Stimulated activated naive CD8-positive, alpha-beta T cell treated with anti-CD3 and anti-CD28 coated beads, Interleukin-15, Interleukin-2, amounts not matched to agents 100 U/mL and 50 U/mL, for 24 hours (primary cell): ENCODE measurements around the gene CLPTM1.
A peak's percentile ranks its signal among the peaks of the same experiment; 100 is the strongest.
"Not testable (repeated sequence)": the region's sequence is repeated elsewhere in the genome, so short reads cannot be mapped to it uniquely, and the experiment has no call there.

Source experiments
- ATAC-seq: fragments of 150-1000 bp; cut with Tn5 transposase; one replicate; pipeline ENCODE4 v1.10.0; 2021
- DNase-seq: peaks from one replicate; pipeline ENCODE4 v3.0.0; 2021

CLPTM1 gene, protein sequence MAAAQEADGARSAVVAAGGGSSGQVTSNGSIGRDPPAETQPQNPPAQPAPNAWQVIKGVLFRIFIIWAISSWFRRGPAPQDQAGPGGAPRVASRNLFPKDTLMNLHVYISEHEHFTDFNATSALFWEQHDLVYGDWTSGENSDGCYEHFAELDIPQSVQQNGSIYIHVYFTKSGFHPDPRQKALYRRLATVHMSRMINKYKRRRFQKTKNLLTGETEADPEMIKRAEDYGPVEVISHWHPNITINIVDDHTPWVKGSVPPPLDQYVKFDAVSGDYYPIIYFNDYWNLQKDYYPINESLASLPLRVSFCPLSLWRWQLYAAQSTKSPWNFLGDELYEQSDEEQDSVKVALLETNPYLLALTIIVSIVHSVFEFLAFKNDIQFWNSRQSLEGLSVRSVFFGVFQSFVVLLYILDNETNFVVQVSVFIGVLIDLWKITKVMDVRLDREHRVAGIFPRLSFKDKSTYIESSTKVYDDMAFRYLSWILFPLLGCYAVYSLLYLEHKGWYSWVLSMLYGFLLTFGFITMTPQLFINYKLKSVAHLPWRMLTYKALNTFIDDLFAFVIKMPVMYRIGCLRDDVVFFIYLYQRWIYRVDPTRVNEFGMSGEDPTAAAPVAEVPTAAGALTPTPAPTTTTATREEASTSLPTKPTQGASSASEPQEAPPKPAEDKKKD

DNA sequence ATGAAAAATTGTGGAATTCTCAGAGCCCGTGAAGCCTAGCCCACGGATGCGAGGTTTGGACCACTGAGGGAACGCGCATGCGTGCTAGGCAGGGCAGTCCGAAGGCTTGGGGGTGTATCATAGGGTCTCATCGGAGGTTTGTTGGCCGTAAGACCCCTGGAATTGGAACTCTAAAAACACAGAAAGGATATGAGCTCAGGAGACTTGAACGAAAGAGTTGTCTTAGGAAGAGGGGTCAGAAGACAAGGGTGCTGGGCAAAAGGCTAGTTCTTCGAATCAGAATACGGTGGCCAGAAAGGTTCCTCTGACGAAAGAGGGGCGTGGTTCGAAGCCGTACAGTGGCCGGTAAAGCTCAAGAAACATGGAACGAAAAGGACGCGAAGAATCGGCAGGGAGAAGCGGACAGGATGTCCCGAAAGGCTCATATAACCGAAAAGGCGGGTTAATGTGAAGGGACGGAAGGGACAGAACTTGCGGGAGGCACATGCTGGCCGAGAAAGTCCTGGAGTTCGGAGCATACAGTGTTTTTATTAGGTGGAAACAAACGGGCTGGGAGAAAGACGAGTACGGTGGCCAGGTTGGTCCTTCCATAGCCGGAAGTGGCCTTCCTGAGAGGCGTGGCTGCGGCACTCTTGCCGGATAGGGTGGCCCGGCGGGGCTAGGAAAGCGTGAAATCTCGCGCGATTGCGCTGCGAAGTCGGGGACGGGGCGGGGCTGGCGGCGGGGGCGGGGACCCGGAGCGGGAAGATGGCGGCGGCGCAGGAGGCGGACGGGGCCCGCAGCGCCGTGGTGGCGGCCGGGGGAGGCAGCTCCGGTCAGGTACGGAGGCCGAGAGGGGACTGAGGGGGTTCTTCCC lies at the start of gene CLPTM1:
Gene CLPTM1 (plus strand): TSS at position 732 of the 856 bp plus-strand sequence. CDS start 16 bp downstream, at position 748.
- peak; percentile 98 for DNase-seq
- peak; percentile 94 for ATAC-seq

DNA sequence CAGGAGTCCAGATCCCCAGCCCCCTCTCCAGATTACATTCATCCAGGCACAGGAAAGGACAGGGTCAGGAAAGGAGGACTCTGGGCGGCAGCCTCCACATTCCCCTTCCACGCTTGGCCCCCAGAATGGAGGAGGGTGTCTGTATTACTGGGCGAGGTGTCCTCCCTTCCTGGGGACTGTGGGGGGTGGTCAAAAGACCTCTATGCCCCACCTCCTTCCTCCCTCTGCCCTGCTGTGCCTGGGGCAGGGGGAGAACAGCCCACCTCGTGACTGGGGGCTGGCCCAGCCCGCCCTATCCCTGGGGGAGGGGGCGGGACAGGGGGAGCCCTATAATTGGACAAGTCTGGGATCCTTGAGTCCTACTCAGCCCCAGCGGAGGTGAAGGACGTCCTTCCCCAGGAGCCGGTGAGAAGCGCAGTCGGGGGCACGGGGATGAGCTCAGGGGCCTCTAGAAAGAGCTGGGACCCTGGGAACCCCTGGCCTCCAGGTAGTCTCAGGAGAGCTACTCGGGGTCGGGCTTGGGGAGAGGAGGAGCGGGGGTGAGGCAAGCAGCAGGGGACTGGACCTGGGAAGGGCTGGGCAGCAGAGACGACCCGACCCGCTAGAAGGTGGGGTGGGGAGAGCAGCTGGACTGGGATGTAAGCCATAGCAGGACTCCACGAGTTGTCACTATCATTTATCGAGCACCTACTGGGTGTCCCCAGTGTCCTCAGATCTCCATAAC lies 49.6 kb upstream of the CLPTM1 start, which contains the start of gene APOE:
Gene APOE (plus strand): TSS at position 360 of the 724 bp plus-strand sequence. CDS start 829 bp downstream, outside the sequence.
- no peak for ATAC-seq

DNA sequence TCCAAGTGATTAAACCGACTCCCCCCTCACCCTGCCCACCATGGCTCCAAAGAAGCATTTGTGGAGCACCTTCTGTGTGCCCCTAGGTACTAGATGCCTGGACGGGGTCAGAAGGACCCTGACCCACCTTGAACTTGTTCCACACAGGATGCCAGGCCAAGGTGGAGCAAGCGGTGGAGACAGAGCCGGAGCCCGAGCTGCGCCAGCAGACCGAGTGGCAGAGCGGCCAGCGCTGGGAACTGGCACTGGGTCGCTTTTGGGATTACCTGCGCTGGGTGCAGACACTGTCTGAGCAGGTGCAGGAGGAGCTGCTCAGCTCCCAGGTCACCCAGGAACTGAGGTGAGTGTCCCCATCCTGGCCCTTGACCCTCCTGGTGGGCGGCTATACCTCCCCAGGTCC lies 47.6 kb upstream of the CLPTM1 start:
- DNase-seq: no peak
- ATAC-seq: no peak

More for the DNA sequence above, 49.6 kb upstream of the CLPTM1 start, which contains the start of gene APOE:
- DNase-seq: no peak

DNA sequence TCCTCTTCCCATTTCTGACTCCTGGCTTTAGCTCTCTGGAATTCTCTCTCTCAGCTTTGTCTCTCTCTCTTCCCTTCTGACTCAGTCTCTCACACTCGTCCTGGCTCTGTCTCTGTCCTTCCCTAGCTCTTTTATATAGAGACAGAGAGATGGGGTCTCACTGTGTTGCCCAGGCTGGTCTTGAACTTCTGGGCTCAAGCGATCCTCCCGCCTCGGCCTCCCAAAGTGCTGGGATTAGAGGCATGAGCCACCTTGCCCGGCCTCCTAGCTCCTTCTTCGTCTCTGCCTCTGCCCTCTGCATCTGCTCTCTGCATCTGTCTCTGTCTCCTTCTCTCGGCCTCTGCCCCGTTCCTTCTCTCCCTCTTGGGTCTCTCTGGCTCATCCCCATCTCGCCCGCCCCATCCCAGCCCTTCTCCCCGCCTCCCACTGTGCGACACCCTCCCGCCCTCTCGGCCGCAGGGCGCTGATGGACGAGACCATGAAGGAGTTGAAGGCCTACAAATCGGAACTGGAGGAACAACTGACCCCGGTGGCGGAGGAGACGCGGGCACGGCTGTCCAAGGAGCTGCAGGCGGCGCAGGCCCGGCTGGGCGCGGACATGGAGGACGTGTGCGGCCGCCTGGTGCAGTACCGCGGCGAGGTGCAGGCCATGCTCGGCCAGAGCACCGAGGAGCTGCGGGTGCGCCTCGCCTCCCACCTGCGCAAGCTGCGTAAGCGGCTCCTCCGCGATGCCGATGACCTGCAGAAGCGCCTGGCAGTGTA lies 46.9 kb upstream of the CLPTM1 start:
- no peak for ATAC-seq
- DNase-seq: no peak

DNA sequence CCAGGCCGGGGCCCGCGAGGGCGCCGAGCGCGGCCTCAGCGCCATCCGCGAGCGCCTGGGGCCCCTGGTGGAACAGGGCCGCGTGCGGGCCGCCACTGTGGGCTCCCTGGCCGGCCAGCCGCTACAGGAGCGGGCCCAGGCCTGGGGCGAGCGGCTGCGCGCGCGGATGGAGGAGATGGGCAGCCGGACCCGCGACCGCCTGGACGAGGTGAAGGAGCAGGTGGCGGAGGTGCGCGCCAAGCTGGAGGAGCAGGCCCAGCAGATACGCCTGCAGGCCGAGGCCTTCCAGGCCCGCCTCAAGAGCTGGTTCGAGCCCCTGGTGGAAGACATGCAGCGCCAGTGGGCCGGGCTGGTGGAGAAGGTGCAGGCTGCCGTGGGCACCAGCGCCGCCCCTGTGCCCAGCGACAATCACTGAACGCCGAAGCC lies 46.3 kb upstream of the CLPTM1 start:
- no peak for ATAC-seq

DNA sequence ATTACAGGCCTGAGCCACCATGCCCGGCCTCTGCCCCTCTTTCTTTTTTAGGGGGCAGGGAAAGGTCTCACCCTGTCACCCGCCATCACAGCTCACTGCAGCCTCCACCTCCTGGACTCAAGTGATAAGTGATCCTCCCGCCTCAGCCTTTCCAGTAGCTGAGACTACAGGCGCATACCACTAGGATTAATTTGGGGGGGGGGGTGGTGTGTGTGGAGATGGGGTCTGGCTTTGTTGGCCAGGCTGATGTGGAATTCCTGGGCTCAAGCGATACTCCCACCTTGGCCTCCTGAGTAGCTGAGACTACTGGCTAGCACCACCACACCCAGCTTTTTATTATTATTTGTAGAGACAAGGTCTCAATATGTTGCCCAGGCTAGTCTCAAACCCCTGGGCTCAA lies 45.4 kb upstream of the CLPTM1 start:
- ATAC-seq (no peak), DNase-seq (no peak)

More for the DNA sequence above, 46.3 kb upstream of the CLPTM1 start:
- DNase-seq: no peak

DNA sequence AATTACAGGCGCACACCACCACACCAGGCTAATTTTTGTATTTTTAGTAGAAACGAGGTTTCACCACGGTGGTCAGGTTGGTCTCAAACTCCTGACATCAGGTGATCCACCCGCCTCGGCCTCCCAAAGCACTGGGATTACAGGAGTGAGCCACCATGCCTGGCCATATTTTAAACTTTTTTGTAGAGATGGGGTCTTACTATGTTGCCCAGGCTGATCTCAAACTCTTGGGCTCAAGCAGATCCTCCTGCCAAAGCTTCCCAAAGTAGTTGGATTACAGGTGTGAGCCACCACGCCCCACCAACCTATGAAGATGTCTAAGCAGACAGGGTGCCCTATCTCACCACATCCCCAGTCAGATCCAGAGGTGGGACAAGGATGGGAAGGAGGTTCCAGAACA lies 43.3 kb upstream of the CLPTM1 start:
- ATAC-seq, DNase-seq: not testable (repeated sequence)

DNA sequence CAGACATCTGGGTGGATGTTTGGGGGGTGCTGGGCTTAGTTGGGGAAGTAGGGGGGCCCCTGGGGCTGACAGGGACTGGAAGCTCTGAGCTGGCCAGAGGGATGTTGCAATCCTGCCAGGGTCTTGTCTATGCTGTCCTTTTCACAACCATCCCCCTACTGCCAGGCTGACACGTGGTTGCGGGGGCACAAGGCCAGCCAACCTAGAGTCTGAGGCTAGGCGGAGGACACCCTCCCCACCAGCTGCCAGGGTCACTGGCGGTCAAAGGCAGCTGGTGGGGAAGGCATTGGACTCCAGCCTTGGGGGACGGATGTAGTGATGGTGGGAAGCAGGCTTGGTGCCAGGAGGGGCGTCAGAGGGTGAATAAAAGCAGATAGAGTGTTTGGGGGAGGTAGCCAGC lies 42.3 kb upstream of the CLPTM1 start:
- ATAC-seq: no peak
- DNase-seq: no peak

DNA sequence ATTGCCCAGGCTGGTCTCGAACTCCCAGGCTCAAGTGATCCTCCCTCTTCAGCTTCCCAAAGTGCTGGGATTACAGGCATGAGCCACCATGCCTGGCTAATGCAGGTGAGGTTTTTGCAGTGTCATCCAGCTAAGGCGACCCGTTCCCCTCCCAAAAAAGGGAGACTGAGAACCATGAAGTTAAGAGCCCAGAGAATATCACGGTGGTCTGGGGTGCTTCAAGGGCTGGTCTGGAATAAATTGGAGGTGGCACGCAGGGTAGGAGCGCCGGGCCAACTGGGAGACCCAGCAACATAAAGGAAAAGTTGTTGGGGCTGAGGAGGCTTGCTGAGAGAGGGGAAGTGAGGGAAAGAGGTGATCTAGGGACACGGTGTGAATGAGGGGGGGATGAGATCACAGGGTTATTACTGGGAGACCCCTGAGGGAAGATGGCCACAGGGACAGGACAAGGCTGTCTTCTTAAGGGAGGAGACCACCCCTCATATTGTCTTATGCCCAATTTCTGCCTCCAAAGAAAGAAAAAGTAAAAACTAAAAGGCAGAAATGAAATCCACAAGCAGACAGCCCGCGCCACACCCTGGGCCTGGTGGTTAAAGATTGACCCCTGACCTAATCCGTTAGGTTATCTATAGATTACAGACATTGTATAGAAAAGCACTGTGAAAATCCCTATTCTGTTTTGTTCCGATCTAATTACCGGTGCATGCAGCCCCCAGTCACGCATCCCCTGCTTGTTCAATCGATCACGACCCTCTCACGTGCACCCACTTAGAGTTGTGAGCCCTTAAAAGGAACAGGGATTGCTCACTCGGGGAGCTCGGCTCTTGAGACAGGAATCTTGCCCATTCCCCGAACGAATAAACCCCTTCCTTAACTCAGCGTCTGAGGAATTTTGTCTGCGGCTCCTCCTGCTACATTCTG lies 41.4 kb upstream of the CLPTM1 start:
- not testable (repeated sequence) for DNase-seq

DNA sequence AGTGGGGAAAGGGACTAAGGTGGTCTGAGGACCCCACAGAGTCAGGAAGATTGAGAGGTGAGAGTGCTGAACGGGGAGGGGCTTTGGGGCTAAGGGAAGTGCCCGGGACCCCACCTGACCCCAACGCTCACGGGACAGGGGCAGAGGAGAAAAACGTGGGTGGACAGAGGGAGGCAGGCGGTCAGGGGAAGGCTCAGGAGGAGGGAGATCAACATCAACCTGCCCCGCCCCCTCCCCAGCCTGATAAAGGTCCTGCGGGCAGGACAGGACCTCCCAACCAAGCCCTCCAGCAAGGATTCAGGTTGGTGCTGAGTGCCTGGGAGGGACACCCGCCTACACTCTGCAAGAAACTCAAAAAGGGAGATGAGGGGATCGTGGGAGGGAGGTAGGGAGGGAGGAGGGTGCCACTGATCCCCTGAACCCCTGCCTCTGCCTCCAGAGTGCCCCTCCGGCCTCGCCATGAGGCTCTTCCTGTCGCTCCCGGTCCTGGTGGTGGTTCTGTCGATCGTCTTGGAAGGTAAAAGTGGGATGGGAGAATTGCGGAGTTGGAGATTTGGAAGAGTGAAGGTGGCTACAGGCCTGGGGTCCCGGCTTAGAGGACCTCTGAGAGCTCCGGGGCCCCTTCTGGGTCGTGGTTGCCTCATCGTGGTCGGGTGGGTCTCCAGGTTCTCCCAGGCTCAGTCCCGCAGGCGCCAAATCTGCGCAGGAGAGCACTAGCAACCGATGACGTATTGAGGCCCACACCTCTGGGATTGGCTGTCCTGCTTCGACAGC lies 40.6 kb upstream of the CLPTM1 start, which contains the start of gene APOC1:
Gene APOC1 (plus strand): TSS at position 176 of the 774 bp plus-strand sequence. CDS start 284 bp downstream, at position 460.
- DNase-seq: peak; percentile 82
- peak; percentile 96 for ATAC-seq

More for the DNA sequence above, 41.4 kb upstream of the CLPTM1 start:
- ATAC-seq: not testable (repeated sequence)

DNA sequence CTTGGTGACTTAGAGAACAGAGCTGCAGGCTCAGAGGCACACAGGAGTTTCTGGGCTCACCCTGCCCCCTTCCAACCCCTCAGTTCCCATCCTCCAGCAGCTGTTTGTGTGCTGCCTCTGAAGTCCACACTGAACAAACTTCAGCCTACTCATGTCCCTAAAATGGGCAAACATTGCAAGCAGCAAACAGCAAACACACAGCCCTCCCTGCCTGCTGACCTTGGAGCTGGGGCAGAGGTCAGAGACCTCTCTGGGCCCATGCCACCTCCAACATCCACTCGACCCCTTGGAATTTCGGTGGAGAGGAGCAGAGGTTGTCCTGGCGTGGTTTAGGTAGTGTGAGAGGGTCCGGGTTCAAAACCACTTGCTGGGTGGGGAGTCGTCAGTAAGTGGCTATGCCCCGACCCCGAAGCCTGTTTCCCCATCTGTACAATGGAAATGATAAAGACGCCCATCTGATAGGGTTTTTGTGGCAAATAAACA lies 30.9 kb upstream of the CLPTM1 start:
- ATAC-seq (no peak), DNase-seq (no peak)

DNA sequence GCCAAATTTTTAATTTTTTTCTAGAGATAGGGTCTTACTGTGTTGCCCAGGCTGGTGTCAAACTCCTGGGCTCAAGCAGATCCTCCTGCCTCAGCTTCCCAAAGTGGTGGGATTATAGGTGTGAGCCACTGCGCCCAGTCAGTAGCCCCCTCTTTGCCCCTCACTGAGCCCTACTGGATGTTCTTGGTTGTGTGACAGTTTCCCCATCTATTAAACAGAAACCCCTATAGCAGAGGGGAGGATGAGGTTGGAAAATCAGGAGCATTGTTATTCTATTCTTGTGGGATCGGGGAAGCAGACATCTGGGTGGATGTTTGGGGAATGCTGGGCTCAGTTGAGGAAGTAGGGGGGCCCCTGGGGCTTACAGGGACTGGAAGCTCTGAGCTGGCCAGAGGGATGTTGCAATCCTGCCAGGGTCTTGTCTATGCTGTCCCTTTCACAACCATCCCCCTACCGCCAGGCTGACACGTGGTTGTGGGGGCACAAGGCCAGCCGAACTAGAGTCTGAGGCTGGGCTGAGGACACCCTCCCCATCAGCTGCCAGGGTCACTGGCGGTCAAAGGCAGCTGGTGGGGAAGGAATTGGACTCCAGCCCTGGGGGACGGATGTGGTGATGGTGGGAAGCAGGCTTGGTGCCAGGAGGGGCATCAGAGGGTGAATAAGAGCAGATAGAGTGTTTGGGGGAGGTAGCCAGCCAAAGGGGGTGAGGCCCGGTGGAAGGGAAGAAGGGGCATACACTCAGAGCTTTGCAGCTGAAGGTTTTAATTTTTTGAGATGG lies 29.9 kb upstream of the CLPTM1 start:
- ATAC-seq (no peak), DNase-seq (no peak)

DNA sequence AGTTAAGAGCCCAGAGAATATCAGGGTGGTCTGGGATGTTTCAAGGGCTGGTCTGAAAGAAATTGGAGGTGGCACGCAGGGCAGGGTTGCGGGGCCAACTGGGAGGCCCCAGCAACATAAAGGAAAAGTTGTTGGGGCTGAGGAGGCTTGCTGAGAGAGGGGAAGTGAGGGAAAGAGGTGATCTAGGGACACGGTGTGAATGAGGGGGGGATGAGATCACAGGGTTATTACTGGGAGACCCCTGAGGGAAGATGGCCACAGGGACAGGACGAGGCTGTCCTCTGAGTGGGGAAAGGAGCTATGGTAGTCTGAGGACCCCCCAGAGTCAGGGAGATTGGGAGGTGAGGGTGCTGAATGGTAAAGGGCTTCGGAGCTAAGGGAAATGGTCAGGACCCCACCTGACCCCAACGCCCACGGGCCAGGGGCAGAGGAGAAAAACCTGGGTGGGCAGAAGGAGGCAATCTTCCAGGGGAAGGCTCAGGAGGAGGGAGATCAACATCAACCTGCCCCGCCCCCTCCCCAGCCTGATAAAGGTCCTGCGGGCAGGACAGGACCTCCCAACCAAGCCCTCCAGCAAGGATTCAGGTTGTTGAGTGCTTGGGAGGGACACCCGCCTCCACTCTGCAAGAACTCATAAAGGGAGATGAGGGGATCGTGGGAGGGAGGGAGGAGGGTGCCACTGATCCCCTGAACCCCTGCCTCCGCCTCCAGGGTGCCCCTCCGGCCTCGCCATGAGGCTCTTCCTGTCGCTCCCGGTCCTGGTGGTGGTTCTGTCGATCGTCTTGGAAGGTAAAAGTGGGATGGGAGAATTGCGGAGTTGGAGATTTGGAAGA lies 28.7 kb upstream of the CLPTM1 start:
- not testable (repeated sequence) for DNase-seq, ATAC-seq

DNA sequence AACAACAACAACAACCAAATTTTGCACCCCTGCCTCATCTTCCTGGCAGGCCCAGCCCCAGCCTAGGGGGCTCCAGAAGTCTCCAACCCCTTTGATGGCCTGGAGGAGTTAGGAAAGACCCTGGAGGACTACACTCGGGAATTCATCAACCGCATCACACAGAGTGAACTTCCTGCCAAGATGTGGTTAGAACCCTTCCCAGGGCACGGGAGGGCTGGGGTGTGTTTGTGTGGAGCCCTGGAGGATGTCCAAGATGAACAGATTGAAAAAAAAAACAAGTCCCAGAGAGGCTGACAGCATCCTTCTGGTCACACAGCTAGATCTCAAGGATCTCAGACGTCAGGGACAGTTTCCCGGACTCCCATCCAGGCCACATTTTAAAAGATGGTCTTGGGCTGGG lies 27.4 kb upstream of the CLPTM1 start:
- no peak for DNase-seq
- ATAC-seq: no peak

DNA sequence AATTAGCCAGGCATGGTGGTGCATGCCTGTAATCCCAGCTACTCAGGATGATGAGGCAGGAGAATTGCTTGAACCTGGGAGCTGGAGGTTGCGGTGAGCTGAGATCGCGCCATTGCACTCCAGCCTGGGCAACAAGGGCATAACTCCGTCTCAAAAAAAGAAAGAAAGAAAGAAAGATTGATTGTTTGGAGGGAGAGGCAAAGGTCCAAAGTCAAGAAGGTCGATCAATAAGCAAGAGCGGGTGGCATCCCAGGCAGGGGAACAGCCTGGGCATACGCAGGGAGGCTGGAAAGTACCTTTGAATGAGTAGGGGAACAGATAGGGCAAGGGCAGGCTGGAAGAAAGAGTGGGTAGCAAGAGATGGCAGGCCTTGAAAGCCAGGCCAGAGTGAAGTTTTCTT lies 25.1 kb upstream of the CLPTM1 start:
- DNase-seq (no peak), ATAC-seq (no peak)

DNA sequence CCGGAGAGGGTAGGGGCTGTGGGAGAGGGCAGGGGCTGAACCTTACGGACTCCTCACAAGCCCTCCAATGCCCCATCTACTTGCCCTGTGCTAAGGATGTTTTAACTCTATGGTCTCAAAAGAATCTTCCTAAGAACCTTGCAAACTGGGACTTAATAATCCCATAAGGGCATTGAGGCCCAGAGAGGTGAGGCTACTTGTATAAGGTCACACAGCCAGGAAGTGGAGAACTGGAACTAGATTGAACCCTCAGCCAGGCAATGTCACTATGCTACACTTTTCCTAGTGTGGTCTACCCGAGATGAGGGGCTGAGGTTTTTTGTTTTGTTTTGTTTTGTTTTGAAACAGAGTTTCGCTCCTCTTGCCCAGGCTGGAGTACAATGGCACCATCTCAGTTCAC lies 23.6 kb upstream of the CLPTM1 start:
- ATAC-seq (no peak), DNase-seq (no peak)

DNA sequence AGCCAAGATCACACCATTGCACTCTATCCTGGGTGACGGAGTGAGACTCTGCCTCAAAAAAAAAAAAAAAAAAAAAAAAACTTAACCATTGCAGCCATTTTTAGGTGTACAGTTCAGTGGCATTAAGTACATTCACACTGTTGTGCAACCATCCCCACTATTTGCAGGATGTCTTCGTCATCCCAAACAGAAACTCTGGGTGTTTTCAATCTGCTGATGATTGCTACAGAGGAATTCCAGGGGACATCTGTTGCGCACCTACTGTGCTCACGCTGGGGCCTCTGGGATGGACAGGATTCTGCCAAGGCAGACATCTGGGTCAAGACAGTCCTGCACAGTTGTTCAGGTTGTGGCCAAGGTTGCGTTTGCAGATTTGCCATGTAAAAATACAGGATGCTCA lies 15.5 kb upstream of the CLPTM1 start:
- no peak for ATAC-seq

More for the DNA sequence above, 15.5 kb upstream of the CLPTM1 start:
- no peak for DNase-seq
